IMR-90 (cell line): Measurements from ENCODE around the gene DSCAM.

ENCODE experiments used
- BHLHE40 ChIP-seq: fragments of 150-350 bp; IDR thresholded peaks from 2 replicates; pipeline ENCODE4 v1.6.1; 2016; ENCODE audit warnings: mild to moderate bottlenecking, low read depth, low read length
- CHD1 ChIP-seq: IDR thresholded peaks from 2 replicates; pipeline ENCODE4 v1.6.1; 2012; ENCODE audit warnings: low read depth, low read length, improper control_type of control experiment
- POLR2A ChIP-seq: IDR thresholded peaks from 2 replicates; pipeline ENCODE4 v1.6.1; 2012; ENCODE audit warnings: mild to moderate bottlenecking, low read depth, low read length
- RAD21 ChIP-seq: IDR thresholded peaks from 2 replicates; pipeline ENCODE4 v1.6.1; 2012; ENCODE audit warnings: low read length, improper control_type of control experiment
- RCOR1 ChIP-seq: IDR thresholded peaks from 2 replicates; pipeline ENCODE4 v1.6.1; 2012; ENCODE audit warnings: mild to moderate bottlenecking, low read length, improper control_type of control experiment; ENCODE audit not compliant: insufficient replicate concordance
- RFX5 ChIP-seq: IDR thresholded peaks from 2 replicates; pipeline ENCODE4 v1.8.0; 2012; ENCODE audit warnings: low read depth, mild to moderate bottlenecking, low read length, moderate library complexity
- SMC3 ChIP-seq: fragments of 150-350 bp; IDR thresholded peaks from 2 replicates; pipeline ENCODE4 v1.6.1; 2016; ENCODE audit warnings: low read depth, mild to moderate bottlenecking, antibody characterized with exemption, low read length, moderate library complexity
- TF ChIP-seq, protein P1 (sequence below): conservative IDR thresholded peaks from 2 replicates; pipeline ENCODE4 v1.5.1; 2012; ENCODE audit warnings: mild to moderate bottlenecking, low read depth, low read length, improper control_type of control experiment

GRCh38 chr21:40531016-40531415 lies 315.9 kb downstream of the DSCAM start:
- TF ChIP-seq POLR2A, result no peak
- TF ChIP-seq, protein P1, sequence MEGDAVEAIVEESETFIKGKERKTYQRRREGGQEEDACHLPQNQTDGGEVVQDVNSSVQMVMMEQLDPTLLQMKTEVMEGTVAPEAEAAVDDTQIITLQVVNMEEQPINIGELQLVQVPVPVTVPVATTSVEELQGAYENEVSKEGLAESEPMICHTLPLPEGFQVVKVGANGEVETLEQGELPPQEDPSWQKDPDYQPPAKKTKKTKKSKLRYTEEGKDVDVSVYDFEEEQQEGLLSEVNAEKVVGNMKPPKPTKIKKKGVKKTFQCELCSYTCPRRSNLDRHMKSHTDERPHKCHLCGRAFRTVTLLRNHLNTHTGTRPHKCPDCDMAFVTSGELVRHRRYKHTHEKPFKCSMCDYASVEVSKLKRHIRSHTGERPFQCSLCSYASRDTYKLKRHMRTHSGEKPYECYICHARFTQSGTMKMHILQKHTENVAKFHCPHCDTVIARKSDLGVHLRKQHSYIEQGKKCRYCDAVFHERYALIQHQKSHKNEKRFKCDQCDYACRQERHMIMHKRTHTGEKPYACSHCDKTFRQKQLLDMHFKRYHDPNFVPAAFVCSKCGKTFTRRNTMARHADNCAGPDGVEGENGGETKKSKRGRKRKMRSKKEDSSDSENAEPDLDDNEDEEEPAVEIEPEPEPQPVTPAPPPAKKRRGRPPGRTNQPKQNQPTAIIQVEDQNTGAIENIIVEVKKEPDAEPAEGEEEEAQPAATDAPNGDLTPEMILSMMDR, result no peak
- TF ChIP-seq CHD1, result no peak
- no peak for TF ChIP-seq SMC3
- no peak for TF ChIP-seq RCOR1
- no peak for TF ChIP-seq RAD21
- no peak for TF ChIP-seq RFX5
- TF ChIP-seq BHLHE40, result no peak
